Measurements from ENCODE around the gene KREMEN1.

The KREMEN1 gene

GRCh38 chr22:29128891-29129807, 56.3 kb downstream of the KREMEN1 start:
- Histone ChIP-seq H3K9me3 (replicated peaks; ENCODE audit: insufficient read depth, low read length) (no peaks in the 10 kb centered on the region), H3K36me3 (replicated peaks; ENCODE audit: insufficient read depth, low read length) (no peaks in the 10 kb centered on the region), H3K9me2 (replicated peaks; ENCODE audit: insufficient read depth, low read length) (no peaks in the 10 kb centered on the region), H3K27ac (ENCODE audit: low read length) (no peak overlapping the region), H3K27me3 (replicated peaks; ENCODE audit: insufficient read depth, low read length) (no peaks in the 10 kb centered on the region), H3K4me1 (ENCODE audit: low read length) (no peaks in the 10 kb centered on the region), H3K4me2 (ENCODE audit: low read depth, low read length) (no peak overlapping the region), H2AFZ (ENCODE audit: low read length) (no peak overlapping the region), H3F3A (ENCODE audit: insufficient read depth, low read length) (no peaks in the 10 kb centered on the region), H3K79me2 (ENCODE audit: low read length) (no peaks in the 10 kb centered on the region), H4K20me1 (ENCODE audit: insufficient read depth, low read length) (no peaks in the 10 kb centered on the region), H3K4me3 (ENCODE audit: low read length) (no peak overlapping the region), H3K9ac (ENCODE audit: low read length) (no peak overlapping the region)
- TF ChIP-seq EZH2 (optimal IDR thresholded peaks at IDR 0.05; ENCODE audit: low read depth, low read length) (no peak), CTCF (IDR thresholded peaks at IDR 0.05; ENCODE audit: low read length) (no peak), EZH2phosphoT487 (IDR thresholded peaks at IDR 0.05; ENCODE audit: low read length) (no peak)
- DNase-seq = no peak

- H3K4me3 ChIP-seq (ENCODE audit: low read length) = no peak overlapping the region
- no peak overlapping the region for H3K27ac ChIP-seq (ENCODE audit: low read length)
- TF ChIP-seq EZH2 (optimal IDR thresholded peaks at IDR 0.05; ENCODE audit: low read depth, low read length) (no peak), CTCF (IDR thresholded peaks at IDR 0.05; ENCODE audit: low read length) (no peak), EZH2phosphoT487 (IDR thresholded peaks at IDR 0.05; ENCODE audit: low read length) (no peak)
- H3K36me3 ChIP-seq (replicated peaks; ENCODE audit: insufficient read depth, low read length) = no peaks in the 10 kb centered on the region
- DNase-seq = no peak
- H3K27me3 ChIP-seq (replicated peaks; ENCODE audit: insufficient read depth, low read length) = no peaks in the 10 kb centered on the region
- H3F3A ChIP-seq (ENCODE audit: insufficient read depth, low read length) = no peaks in the 10 kb centered on the region
- H3K79me2 ChIP-seq (ENCODE audit: low read length) = no peaks in the 10 kb centered on the region
- H3K9ac ChIP-seq (ENCODE audit: low read length) = no peak overlapping the region
- H3K9me3 ChIP-seq (replicated peaks; ENCODE audit: insufficient read depth, low read length) = no peaks in the 10 kb centered on the region
- no peaks in the 10 kb centered on the region for H3K9me2 ChIP-seq (replicated peaks; ENCODE audit: insufficient read depth, low read length)
- no peaks in the 10 kb centered on the region for H3K4me1 ChIP-seq (ENCODE audit: low read length)
- H4K20me1 ChIP-seq (ENCODE audit: insufficient read depth, low read length) = no peaks in the 10 kb centered on the region
- no peak overlapping the region for H2AFZ ChIP-seq (ENCODE audit: low read length)
- H3K4me2 ChIP-seq (ENCODE audit: low read depth, low read length) = no peak overlapping the region
Measured at GRCh38 chr22:29129808-29130140, 56.9 kb downstream of the KREMEN1 start.

GRCh38 chr22:29130476-29130875, 57.6 kb downstream of the KREMEN1 start:
- Histone ChIP-seq H2AFZ (ENCODE audit: low read length) (no peak overlapping the region), H3K4me1 (ENCODE audit: low read length) (no peaks in the 10 kb centered on the region), H3K4me2 (ENCODE audit: low read depth, low read length) (no peak overlapping the region), H3F3A (ENCODE audit: insufficient read depth, low read length) (no peaks in the 10 kb centered on the region), H3K36me3 (replicated peaks; ENCODE audit: insufficient read depth, low read length) (no peaks in the 10 kb centered on the region), H3K79me2 (ENCODE audit: low read length) (no peaks in the 10 kb centered on the region), H4K20me1 (ENCODE audit: insufficient read depth, low read length) (no peaks in the 10 kb centered on the region), H3K27me3 (replicated peaks; ENCODE audit: insufficient read depth, low read length) (no peaks in the 10 kb centered on the region), H3K27ac (ENCODE audit: low read length) (no peak overlapping the region), H3K9me3 (replicated peaks; ENCODE audit: insufficient read depth, low read length) (no peaks in the 10 kb centered on the region), H3K9me2 (replicated peaks; ENCODE audit: insufficient read depth, low read length) (no peaks in the 10 kb centered on the region), H3K4me3 (ENCODE audit: low read length) (no peak overlapping the region), H3K9ac (ENCODE audit: low read length) (no peak overlapping the region)
- TF ChIP-seq EZH2phosphoT487 (IDR thresholded peaks at IDR 0.05; ENCODE audit: low read length) = no peak
- TF ChIP-seq CTCF (IDR thresholded peaks at IDR 0.05; ENCODE audit: low read length) = no peak
- TF ChIP-seq EZH2 (optimal IDR thresholded peaks at IDR 0.05; ENCODE audit: low read depth, low read length) = no peak
- DNase-seq = no peak

Data from MM.1S (cell line).